Sigmoid colon (tissue), 7 donors: ENCODE measurements around the gene SLC5A2. TPM values are rescaled to one million over a fixed set of nuclear protein-coding genes. Genes with fewer than 3 reads are reported as not detected.
"Not testable (repeated sequence)": the region's sequence is repeated elsewhere in the genome, so short reads cannot be mapped to it uniquely, and the experiment has no call there.

Experiments
- DNase-seq: peaks from one replicate; pipeline ENCODE4 v3.0.0-alpha.2; 2019
- H3K27ac ChIP-seq, 4 donors: fragments of 200-600 bp; sonication (generic); one replicate each; pipeline ENCODE4 v1.5.1; 2016 to 2019; ENCODE audit warnings: mild to moderate bottlenecking in 1 of 4
- H3K27me3 ChIP-seq, 3 donors: fragments of 200-600 bp; sonication (generic); one replicate each; pipeline ENCODE4 v1.5.1; 2019; ENCODE audit warnings: mild to moderate bottlenecking in 1 of 3
- H3K36me3 ChIP-seq, 4 donors: fragments of 200-600 bp; sonication (generic); one replicate each; pipeline ENCODE4 v1.5.1; 2016 to 2019
- H3K4me1 ChIP-seq, 4 donors: fragments of 200-600 bp; sonication (generic); one replicate each; pipeline ENCODE4 v1.5.1; 2017 to 2019
- H3K4me3 ChIP-seq, 4 donors: fragments of 200-600 bp; sonication (generic); one replicate each; pipeline ENCODE4 v1.5.1; 2017 to 2019; ENCODE audit warnings: mild to moderate bottlenecking in 2 of 4, moderate library complexity in 1 of 4
- H3K9me3 ChIP-seq, 4 donors: fragments of 200-600 bp in 3 of 4; sonication (generic) in 3 of 4; one replicate each; pipeline versions ENCODE4 v1.5.1 to v1.6.1; 2013 to 2019
- EP300 ChIP-seq, 4 donors: sonication (generic); formaldehyde crosslinking; IDR thresholded peaks; one replicate each; pipeline ENCODE4 v1.6.1; 2017; ENCODE audit warnings: antibody characterized with exemption in 4 of 4
- POLR2A ChIP-seq, 2 donors: fragments of 450-650 bp; IDR thresholded peaks; one replicate each; pipeline ENCODE4 v1.6.1; 2016; ENCODE audit warnings: antibody characterized with exemption in 2 of 2, mild to moderate bottlenecking in 2 of 2, moderate library complexity in 2 of 2
- POLR2AphosphoS5 ChIP-seq, 4 donors: sonication (generic); formaldehyde crosslinking; IDR thresholded peaks; one replicate each; pipeline ENCODE4 v1.6.1; 2017; ENCODE audit warnings: antibody characterized with exemption in 4 of 4
- WGBS, 2 donors: extraction: QIAGEN DNeasy Blood & Tissue Kit; methylation state at CpG; one replicate each; pipeline ENCODE4 v1.1.7; 2013; 5-methylcytosine and 5-hydroxymethylcytosine counted together
- intact Hi-C: fragments of 100-400 bp; cut with DNase I; formaldehyde crosslinking; loops from one replicate; pipeline ENCODE4 v1.15.1; 2023
- polyA plus RNA-seq, 3 donors: library from polyadenylated mRNA; stranded (reverse); fragments of 200-250 nt; gene quantifications; one replicate each; pipeline ENCODE4 v1.2.3, GENCODE V29; 2013
- total RNA-seq, 4 donors: library from RNA; depleted of rRNA; stranded (reverse); fragments of >200 nt; gene quantifications; one replicate each; pipeline ENCODE4 v1.1.0, GENCODE V29; 2016
- TF ChIP-seq, protein P1 (sequence below), 4 experiments: fragments of 450-650 bp in 3 of 4; fragments of 200-600 bp in 1 of 4; IDR thresholded peaks; one replicate each; pipeline ENCODE4 v1.5.1; 2016 to 2019; ENCODE audit warnings: antibody characterized with exemption in 4 of 4, mild to moderate bottlenecking in 3 of 4, moderate library complexity in 2 of 4
- donor health status: healthy with polysubstance abuse.
- donor health status: Bipolar disorder and iron deficiency.
- donor health status: healthy.

Gene SLC5A2
- total and polyA plus RNA-seq, 7 donors, result 0.49 to 1.9 (median 0.71) TPM

DNA sequence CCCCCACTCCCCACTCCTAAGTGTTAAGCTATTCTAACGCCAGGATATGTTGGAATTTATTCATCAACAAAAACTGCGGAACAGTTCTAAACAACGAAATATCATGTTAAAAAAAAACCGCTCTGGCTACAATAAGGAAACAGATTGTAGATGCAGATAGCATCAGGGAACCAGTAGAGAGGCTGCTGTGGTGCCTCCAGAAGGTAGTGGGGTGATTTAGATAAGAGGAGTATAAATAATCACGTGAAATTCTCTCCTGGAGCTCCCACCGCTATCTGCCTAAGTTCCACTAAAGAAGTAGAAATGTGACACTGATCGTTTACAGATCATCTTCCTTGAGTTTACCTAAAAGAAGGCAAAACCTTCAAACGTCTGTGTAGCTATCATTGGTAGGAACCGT, 52.8 kb downstream of the SLC5A2 start:
- no peak overlapping the region for H3K27ac ChIP-seq
- H3K9me3 ChIP-seq, result no peaks in the 10 kb centered on the region
- intact Hi-C loops, result no loop called here
- H3K4me3 ChIP-seq, result no peak overlapping the region
- no peak for DNase-seq
- TF ChIP-seq, protein P1, sequence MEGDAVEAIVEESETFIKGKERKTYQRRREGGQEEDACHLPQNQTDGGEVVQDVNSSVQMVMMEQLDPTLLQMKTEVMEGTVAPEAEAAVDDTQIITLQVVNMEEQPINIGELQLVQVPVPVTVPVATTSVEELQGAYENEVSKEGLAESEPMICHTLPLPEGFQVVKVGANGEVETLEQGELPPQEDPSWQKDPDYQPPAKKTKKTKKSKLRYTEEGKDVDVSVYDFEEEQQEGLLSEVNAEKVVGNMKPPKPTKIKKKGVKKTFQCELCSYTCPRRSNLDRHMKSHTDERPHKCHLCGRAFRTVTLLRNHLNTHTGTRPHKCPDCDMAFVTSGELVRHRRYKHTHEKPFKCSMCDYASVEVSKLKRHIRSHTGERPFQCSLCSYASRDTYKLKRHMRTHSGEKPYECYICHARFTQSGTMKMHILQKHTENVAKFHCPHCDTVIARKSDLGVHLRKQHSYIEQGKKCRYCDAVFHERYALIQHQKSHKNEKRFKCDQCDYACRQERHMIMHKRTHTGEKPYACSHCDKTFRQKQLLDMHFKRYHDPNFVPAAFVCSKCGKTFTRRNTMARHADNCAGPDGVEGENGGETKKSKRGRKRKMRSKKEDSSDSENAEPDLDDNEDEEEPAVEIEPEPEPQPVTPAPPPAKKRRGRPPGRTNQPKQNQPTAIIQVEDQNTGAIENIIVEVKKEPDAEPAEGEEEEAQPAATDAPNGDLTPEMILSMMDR (IDR thresholded peaks at IDR 0.05), result no peak
- no peak for TF ChIP-seq EP300 (IDR thresholded peaks at IDR 0.05)
- no peak for TF ChIP-seq POLR2AphosphoS5 (IDR thresholded peaks at IDR 0.05)
- no peak for TF ChIP-seq POLR2A (IDR thresholded peaks at IDR 0.05)
- no peaks in the 10 kb centered on the region for H3K36me3 ChIP-seq
- H3K4me1 ChIP-seq, result peaks cover 0 to 9% (median 7%) of the 10 kb centered on the region in 4 donors
- peaks cover 8 to 59% (median 24%) of the 10 kb centered on the region in 3 donors for H3K27me3 ChIP-seq
- WGBS, 2 donors, result 34 to 45% methylated on average over 9 of the region's 9 CpGs

DNA sequence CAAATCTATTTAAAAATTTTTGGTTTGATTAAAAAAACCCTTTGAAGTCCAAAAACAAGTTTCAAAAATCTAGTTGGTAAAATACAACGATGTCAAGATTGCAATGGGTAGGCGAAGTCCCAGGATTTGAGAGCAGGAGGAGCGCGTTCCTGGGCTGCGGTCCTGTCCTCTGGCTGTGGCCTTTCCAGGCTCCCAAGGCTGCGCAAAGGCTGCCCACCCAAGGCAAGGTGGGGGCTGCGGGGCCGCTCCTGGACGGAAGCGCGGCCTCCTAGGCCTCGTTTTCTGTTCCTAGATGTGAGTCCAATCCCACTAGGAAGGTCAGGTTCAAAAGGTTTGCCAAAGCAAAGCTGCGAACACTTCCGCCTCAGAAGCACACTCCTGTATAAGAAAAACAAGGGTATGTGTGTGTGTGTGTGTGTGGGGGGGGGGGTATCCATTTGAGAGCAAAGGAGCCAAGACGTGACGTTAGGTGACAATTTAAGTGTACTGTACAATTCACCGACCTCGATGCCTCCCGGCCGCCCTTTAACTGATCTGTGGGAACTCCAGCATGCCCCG, 54.0 kb downstream of the SLC5A2 start:
- intact Hi-C loops, result no loop called here
- TF ChIP-seq EP300 (IDR thresholded peaks at IDR 0.05) (no peak), POLR2A (IDR thresholded peaks at IDR 0.05) (no peak), POLR2AphosphoS5 (IDR thresholded peaks at IDR 0.05) (no peak)
- TF ChIP-seq, protein P1 (IDR thresholded peaks at IDR 0.05), result no peak
- no peak overlapping the region for H3K27ac ChIP-seq
- WGBS, 2 donors, result 69 to 75% methylated on average over 21 of the region's 21 CpGs
- H3K36me3 ChIP-seq, result no peaks in the 10 kb centered on the region
- DNase-seq, result no peak
- peaks cover 8 to 59% (median 24%) of the 10 kb centered on the region in 3 donors for H3K27me3 ChIP-seq
- H3K4me3 ChIP-seq, result peak overlapping the region in 2 of 4 donors; percentile 37 to 45
- no peaks in the 10 kb centered on the region for H3K9me3 ChIP-seq
- peaks cover 0 to 9% (median 7%) of the 10 kb centered on the region in 4 donors for H3K4me1 ChIP-seq

DNA sequence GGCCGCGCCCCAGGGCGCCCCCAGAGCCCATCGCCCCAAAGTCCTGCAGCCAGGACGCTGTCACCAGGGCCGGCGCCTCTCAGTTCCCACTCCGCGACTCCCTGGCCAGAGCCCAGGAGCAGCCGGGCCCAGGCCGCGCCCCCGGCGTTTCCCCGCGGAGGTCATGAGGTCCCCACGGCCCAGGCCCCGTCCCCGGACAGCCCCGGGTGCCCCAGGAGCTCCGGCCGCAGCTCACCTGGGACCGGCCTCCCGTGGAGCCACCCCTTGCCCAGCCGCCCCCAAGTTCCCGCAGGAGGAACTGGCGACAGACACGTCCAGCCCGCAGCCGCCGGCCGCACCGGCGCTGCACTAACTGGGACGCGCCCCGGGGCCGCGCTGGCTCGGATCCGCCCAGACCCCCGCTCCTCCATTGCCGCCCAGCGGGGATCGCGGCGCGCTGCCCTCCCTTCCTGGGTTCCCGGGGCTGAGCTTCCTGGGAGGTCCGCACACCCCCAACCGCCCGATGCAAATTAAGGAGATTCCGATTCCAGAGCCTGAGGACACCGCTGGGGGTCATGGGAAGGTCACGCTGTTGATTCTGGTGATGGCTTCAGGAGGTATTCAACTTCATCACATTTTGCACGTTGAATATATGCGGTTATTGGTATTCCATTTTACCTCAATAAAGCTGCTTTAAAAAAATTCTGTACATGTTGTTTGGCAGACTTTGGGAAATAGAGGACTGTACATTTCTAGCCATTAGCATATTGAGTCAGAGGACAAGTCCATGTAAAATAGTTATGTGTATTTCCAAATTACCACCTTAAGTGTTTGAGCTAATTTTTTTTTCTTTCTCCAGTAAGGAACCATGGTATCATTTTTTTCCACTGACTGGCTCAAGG, 54.7 kb downstream of the SLC5A2 start:
- H3K27ac ChIP-seq, result no peak overlapping the region
- H3K4me1 ChIP-seq, result peaks cover 0 to 9% (median 7%) of the 10 kb centered on the region in 4 donors
- WGBS, 2 donors, result 10 to 13% methylated on average over 57 of the region's 57 CpGs
- no peak for DNase-seq
- H3K9me3 ChIP-seq, result peaks cover 0 to 2% (median 0%) of the 10 kb centered on the region in 4 donors
- no peak for TF ChIP-seq POLR2AphosphoS5 (IDR thresholded peaks at IDR 0.05)
- no peak for TF ChIP-seq EP300 (IDR thresholded peaks at IDR 0.05)
- TF ChIP-seq POLR2A (IDR thresholded peaks at IDR 0.05), result no peak
- TF ChIP-seq, protein P1 (IDR thresholded peaks at IDR 0.05), result no peak
- H3K36me3 ChIP-seq, result no peaks in the 10 kb centered on the region
- intact Hi-C loops, result no loop called here
- peaks cover 8 to 59% (median 24%) of the 10 kb centered on the region in 3 donors for H3K27me3 ChIP-seq
- peak overlapping the region in 3 of 4 donors; percentile 9 to 45 (median 37) for H3K4me3 ChIP-seq

DNA sequence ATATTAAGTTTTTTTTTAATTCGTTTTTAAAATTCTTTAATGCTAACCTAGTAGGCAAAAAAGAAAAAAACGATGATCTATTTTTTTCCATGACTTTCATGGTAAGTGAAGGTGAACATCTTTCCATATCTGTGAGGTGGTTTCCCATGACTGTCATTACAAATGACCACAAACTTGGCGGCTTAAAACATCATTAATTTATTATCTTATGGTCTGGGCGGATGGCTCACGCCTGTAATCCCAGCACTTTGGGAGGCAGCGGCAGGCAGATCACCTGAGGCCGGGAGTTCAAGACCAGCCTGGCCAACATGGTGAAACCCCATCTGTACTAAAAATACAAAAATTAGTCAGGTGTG, 55.3 kb downstream of the SLC5A2 start:
- peaks cover 8 to 58% (median 24%) of the 10 kb centered on the region in 3 donors for H3K27me3 ChIP-seq

DNA sequence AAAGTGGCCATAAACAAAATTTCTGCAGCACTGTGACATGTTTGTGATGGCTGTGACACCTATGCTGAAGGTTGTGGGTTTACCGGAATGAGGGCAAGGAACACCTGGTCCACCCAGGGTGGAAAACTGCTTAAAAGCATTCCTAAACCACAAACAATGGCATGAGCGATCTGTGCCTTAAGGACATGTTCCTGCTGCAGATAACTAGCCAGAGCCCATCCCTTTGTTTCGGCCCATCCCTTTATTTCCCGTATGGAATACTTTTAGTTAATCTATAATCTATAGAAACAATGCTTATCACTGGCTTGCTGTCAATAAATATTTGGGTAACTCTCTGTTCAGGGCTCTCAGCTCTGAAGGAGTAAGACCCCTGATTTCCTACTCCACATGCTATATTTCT, 56.8 kb downstream of the SLC5A2 start:
- H3K4me3 ChIP-seq, H3K36me3 ChIP-seq, H3K4me1 ChIP-seq, DNase-seq, H3K27ac ChIP-seq, H3K9me3 ChIP-seq, intact Hi-C loops: not testable (repeated sequence)
- WGBS, 2 donors, result 79 to 83% methylated on average over 4 of the region's 4 CpGs
- peaks cover 8 to 44% (median 24%) of the 10 kb centered on the region in 3 donors for H3K27me3 ChIP-seq

More for the DNA sequence above, 55.3 kb downstream of the SLC5A2 start:
- H3K4me3 ChIP-seq, H3K36me3 ChIP-seq, H3K4me1 ChIP-seq, intact Hi-C loops, H3K9me3 ChIP-seq, H3K27ac ChIP-seq, DNase-seq: not testable (repeated sequence)
- 72 to 82% methylated on average over 7 of the region's 7 CpGs for WGBS, 2 donors

Other genes starting within 250 kb of the SLC5A2 start
- gene ITGAM, start 223.1 kb upstream of the SLC5A2 start, total RNA-seq, result 10 to 100 TPM in 3 of 4 donors, 1 to 10 TPM in 1; 6.4 to 15.1 (median 12.0) TPM
- gene ITGAM, start 223.1 kb upstream of the SLC5A2 start, polyA plus RNA-seq, result 1 to 10 TPM; 1.2 to 6.1 (median 1.8) TPM
- gene ITGAX, start 127.9 kb upstream of the SLC5A2 start, total RNA-seq, result 1 to 10 TPM in 2 of 4 donors, under 1 TPM in 2; 0.66 to 3.8 (median 1.8) TPM
- 1 to 10 TPM in 2 of 3 donors, under 1 TPM in 1; 0.60 to 7.6 (median 1.8) TPM for gene ITGAX, start 127.9 kb upstream of the SLC5A2 start, polyA plus RNA-seq
- not detected for gene ITGAD, start 89.8 kb upstream of the SLC5A2 start, total RNA-seq
- under 1 TPM in 1 of 3 donors, not detected in 2; 0.22 TPM for gene ITGAD, start 89.8 kb upstream of the SLC5A2 start, polyA plus RNA-seq
- gene COX6A2, start 54.8 kb upstream of the SLC5A2 start, total RNA-seq, result not detected
- gene COX6A2, start 54.8 kb upstream of the SLC5A2 start, polyA plus RNA-seq, result 1 to 10 TPM in 1 of 3 donors, under 1 TPM in 1, not detected in 1; 0.32 to 4.8 TPM
- 1 to 10 TPM in 3 of 4 donors, under 1 TPM in 1; 0.36 to 5.3 (median 1.1) TPM for gene ZNF843, start 40.3 kb upstream of the SLC5A2 start, total RNA-seq
- 1 to 10 TPM in 1 of 3 donors, under 1 TPM in 1, not detected in 1; 0.22 to 1.8 TPM for gene ZNF843, start 40.3 kb upstream of the SLC5A2 start, polyA plus RNA-seq
- 1 to 10 TPM; 3.9 to 9.5 (median 6.6) TPM for gene ARMC5, start 23.6 kb upstream of the SLC5A2 start, total RNA-seq
- gene ARMC5, start 23.6 kb upstream of the SLC5A2 start, polyA plus RNA-seq, result 10 to 100 TPM in 1 of 3 donors, 1 to 10 TPM in 2; 2.4 to 11.1 (median 2.8) TPM
- gene TGFB1I1, start 11.0 kb upstream of the SLC5A2 start, total RNA-seq, result 100 to 1,000 TPM; 124 to 339 (median 205) TPM
- gene TGFB1I1, start 11.0 kb upstream of the SLC5A2 start, polyA plus RNA-seq, result 10 to 100 TPM; 10.4 to 31.2 (median 21.0) TPM
- 10 to 100 TPM; 31.6 to 67.0 (median 37.2) TPM for gene RUSF1, start 25.3 kb downstream of the SLC5A2 start, total RNA-seq
- gene RUSF1, start 25.3 kb downstream of the SLC5A2 start, polyA plus RNA-seq, result 10 to 100 TPM in 2 of 3 donors, 1 to 10 TPM in 1; 7.9 to 64.0 (median 12.6) TPM
- not detected for gene AHSP, start 44.8 kb downstream of the SLC5A2 start, total RNA-seq
- not detected for gene AHSP, start 44.8 kb downstream of the SLC5A2 start, polyA plus RNA-seq